H9 (cell line): Measurements from ENCODE around the gene MSRB1. TPM values are rescaled to one million over a fixed set of nuclear protein-coding genes. Genes with fewer than 3 reads are reported as not detected.

Experiments used
- DNase-seq: peaks from one replicate; pipeline ENCODE4 v3.0.0-alpha.2; 2017
- H2AFZ ChIP-seq: one replicate; pipeline ENCODE4 v1.6.1; 2013; ENCODE audit warnings: mild to moderate bottlenecking, low read length, control low read depth, moderate library complexity
- H2AK5ac ChIP-seq: 2 replicates; pipeline ENCODE4 v1.6.1; 2013; ENCODE audit warnings: low read length, control low read depth, mixed read lengths; ENCODE audit not compliant: insufficient read length
- H2BK120ac ChIP-seq: one replicate; pipeline ENCODE4 v1.6.1; 2013; ENCODE audit warnings: low read depth, mild to moderate bottlenecking, low read length, control low read depth, inconsistent platforms; ENCODE audit not compliant: poor library complexity, severe bottlenecking
- H2BK12ac ChIP-seq: 2 replicates; pipeline ENCODE4 v1.6.1; 2013; ENCODE audit warnings: low read length, control low read depth, mixed read lengths, low read depth; ENCODE audit not compliant: insufficient read length
- H2BK15ac ChIP-seq: 2 replicates; pipeline ENCODE4 v1.6.1; 2013; ENCODE audit warnings: low read depth, low read length, control low read depth
- H2BK20ac ChIP-seq: one replicate; pipeline ENCODE4 v1.6.1; 2013; ENCODE audit warnings: low read depth, mild to moderate bottlenecking, low read length, control low read depth, inconsistent platforms; ENCODE audit not compliant: poor library complexity, severe bottlenecking
- H2BK5ac ChIP-seq: 2 replicates; pipeline ENCODE4 v1.6.1; 2013; ENCODE audit warnings: low read length, control low read depth, mixed read lengths; ENCODE audit not compliant: insufficient read length
- H3K14ac ChIP-seq: 2 replicates; pipeline ENCODE4 v1.6.1; 2013; ENCODE audit warnings: low read length, control low read depth; ENCODE audit not compliant: insufficient read depth
- H3K18ac ChIP-seq: 2 replicates; pipeline ENCODE4 v1.6.1; 2013; ENCODE audit warnings: low read depth, mild to moderate bottlenecking, mixed read lengths, low read length, control low read depth; ENCODE audit not compliant: insufficient read length
- H3K23ac ChIP-seq: 2 replicates; pipeline ENCODE4 v1.6.1; 2013; ENCODE audit warnings: low read length, control low read depth, mixed read lengths, low read depth; ENCODE audit not compliant: insufficient read length
- H3K23me2 ChIP-seq: 2 replicates; pipeline ENCODE4 v1.6.1; 2013; ENCODE audit warnings: low read depth, mild to moderate bottlenecking, mixed read lengths, low read length, control low read depth; ENCODE audit not compliant: insufficient read length, poor library complexity, severe bottlenecking
- H3K27ac ChIP-seq: 2 replicates; pipeline ENCODE4 v1.5.1; 2013; ENCODE audit warnings: low read length, control low read depth, mixed read lengths, low read depth; ENCODE audit not compliant: insufficient read length
- H3K27me3 ChIP-seq: 2 replicates; pipeline ENCODE4 v1.6.1; 2013; ENCODE audit warnings: low read length, control low read depth, inconsistent platforms; ENCODE audit not compliant: insufficient read depth
- H3K4ac ChIP-seq: 2 replicates; pipeline ENCODE4 v1.6.1; 2013; ENCODE audit warnings: low read depth, mild to moderate bottlenecking, control low read depth, inconsistent platforms, low read length, moderate library complexity
- H3K4me1 ChIP-seq: 2 replicates; pipeline ENCODE4 v1.6.1; 2013; ENCODE audit warnings: low read length, control low read depth, inconsistent platforms; ENCODE audit not compliant: insufficient read depth
- H3K4me2 ChIP-seq: 2 replicates; pipeline ENCODE4 v1.6.1; 2013; ENCODE audit warnings: low read length, control low read depth, mixed read lengths; ENCODE audit not compliant: insufficient read length, insufficient read depth
- H3K56ac ChIP-seq: 2 replicates; pipeline ENCODE4 v1.6.1; 2013; ENCODE audit warnings: low read depth, mild to moderate bottlenecking, mixed read lengths, low read length, control low read depth; ENCODE audit not compliant: insufficient read length
- H3K79me1 ChIP-seq: 2 replicates; pipeline ENCODE4 v1.6.1; 2013; ENCODE audit warnings: low read depth, mild to moderate bottlenecking, moderate library complexity, low read length, control low read depth, inconsistent platforms; ENCODE audit not compliant: insufficient read depth, poor library complexity, severe bottlenecking
- H3K79me2 ChIP-seq: 2 replicates; pipeline ENCODE4 v1.6.1; 2013; ENCODE audit warnings: low read length, control low read depth, inconsistent platforms; ENCODE audit not compliant: insufficient read depth
- H3K9ac ChIP-seq: 2 replicates; pipeline ENCODE4 v1.6.1; 2013; ENCODE audit warnings: low read length, control low read depth, mixed read lengths; ENCODE audit not compliant: insufficient read length; ENCODE audit errors: extremely low read depth
- H3K9me3 ChIP-seq: one replicate; pipeline ENCODE4 v1.6.1; 2013; ENCODE audit warnings: low read depth, low read length, inconsistent platforms; ENCODE audit not compliant: control insufficient read depth
- H3T11ph ChIP-seq: one replicate; pipeline ENCODE4 v1.6.1; 2013; ENCODE audit warnings: mild to moderate bottlenecking, low read length, control low read depth, inconsistent platforms
- H4K20me1 ChIP-seq: one replicate; pipeline ENCODE4 v1.6.1; 2013; ENCODE audit not compliant: control insufficient read depth, insufficient read length, insufficient read depth
- H4K5ac ChIP-seq: 2 replicates; pipeline ENCODE4 v1.6.1; 2013; ENCODE audit warnings: low read depth, mild to moderate bottlenecking, mixed read lengths, low read length, control low read depth; ENCODE audit not compliant: insufficient read length
- H4K8ac ChIP-seq: replicated peaks from 2 replicates; pipeline ENCODE4 v1.6.1; 2013; ENCODE audit warnings: low read length, control low read depth, mixed read lengths, low read depth; ENCODE audit not compliant: insufficient read length
- H4K91ac ChIP-seq: 2 replicates; pipeline ENCODE4 v1.6.1; 2013; ENCODE audit warnings: low read depth, mild to moderate bottlenecking, moderate library complexity, mixed read lengths, low read length, control low read depth; ENCODE audit not compliant: insufficient read length
- H3K27ac Mint-ChIP-seq, 3 experiments: 2 replicates in 2 of 3; 3 replicates in 1 of 3; pipeline ENCODE4 v1.8.0; 2020 to 2021; ENCODE audit warnings: mixed read lengths in 3 of 3, mild to moderate bottlenecking in 1 of 3, moderate library complexity in 1 of 3
- H3K27me3 Mint-ChIP-seq: 2 replicates; pipeline ENCODE4 v1.8.0; 2021; ENCODE audit warnings: low read depth, mild to moderate bottlenecking, moderate library complexity, mixed read lengths
- H3K36me3 Mint-ChIP-seq, 3 experiments: 2 replicates in 2 of 3; 3 replicates in 1 of 3; pipeline ENCODE4 v1.8.0; 2020 to 2021; ENCODE audit warnings: low read depth in 3 of 3, mixed read lengths in 3 of 3; ENCODE audit not compliant: insufficient read depth in 1 of 3
- H3K4me1 Mint-ChIP-seq, 2 experiments: 2 replicates each; pipeline ENCODE4 v1.8.0; 2020; ENCODE audit warnings: mixed read lengths in 2 of 2
- H3K4me3 Mint-ChIP-seq, 2 experiments: 2 replicates in 1 of 2; 3 replicates in 1 of 2; pipeline ENCODE4 v1.8.0; 2020 to 2021; ENCODE audit warnings: mild to moderate bottlenecking in 2 of 2, mixed read lengths in 2 of 2, moderate library complexity in 1 of 2
- H3K9me3 Mint-ChIP-seq, 2 experiments: 2 replicates in 1 of 2; 3 replicates in 1 of 2; pipeline ENCODE4 v1.8.0; 2020; ENCODE audit warnings: mild to moderate bottlenecking in 2 of 2, mixed read lengths in 2 of 2, moderate library complexity in 1 of 2
- WGBS: extraction: QIAGEN DNeasy Blood & Tissue Kit; methylation state at CpG from one replicate; pipeline ENCODE4 v1.1.7; 2013; ENCODE audit warnings: missing lambda C conversion rate, low lambda C conversion rate, mixed read lengths; ENCODE audit not compliant: insufficient read length; ENCODE audit errors: extremely low coverage; 5-methylcytosine and 5-hydroxymethylcytosine counted together
- total RNA-seq: library from RNA; stranded (reverse); gene quantifications from 2 replicates; pipeline ENCODE4 v1.2.1, GENCODE V29; 2021
- TF ChIP-seq, protein P1 (sequence below): fragments of 200-600 bp; sonication (generic); conservative IDR thresholded peaks from 3 replicates; pipeline ENCODE4 v1.8.0; 2021; ENCODE audit warnings: antibody characterized with exemption, mild to moderate bottlenecking

Gene MSRB1
- total RNA-seq, 1 experiment from 2014 or later: 25.7 TPM

DNA sequence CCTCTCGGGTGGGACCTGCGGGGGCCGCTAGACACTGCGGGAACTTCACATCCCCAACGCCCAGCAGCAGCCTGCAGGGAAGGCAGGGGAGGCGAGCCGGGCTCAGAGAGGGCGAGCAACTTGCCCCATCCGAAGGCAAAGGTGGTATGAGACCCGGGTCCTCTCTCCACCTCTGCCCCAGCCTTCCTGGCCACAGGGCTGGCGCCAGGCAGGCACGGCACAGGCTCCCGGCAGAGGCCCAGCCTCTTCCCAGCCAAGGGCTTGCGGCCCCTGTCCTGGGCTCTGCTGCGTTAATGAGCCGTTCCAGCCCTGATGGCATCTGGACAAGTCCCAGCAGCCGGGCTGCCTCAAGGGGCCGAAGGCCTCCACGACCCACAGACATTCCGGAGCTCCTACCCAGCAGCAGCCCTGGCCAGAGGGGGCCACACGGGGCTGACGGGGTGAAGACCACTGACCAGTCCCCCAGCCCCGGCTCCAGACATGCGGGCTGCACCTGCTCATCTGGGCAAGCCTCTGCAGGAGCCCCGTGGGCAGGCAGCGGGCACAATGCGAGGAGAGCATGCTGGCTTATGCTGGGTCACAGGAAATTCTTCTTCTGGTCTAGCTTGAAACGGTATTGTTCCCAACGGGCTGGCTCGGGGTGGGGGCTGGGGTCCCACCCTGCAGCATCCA lies 23.5 kb downstream of the MSRB1 start:
- no peak overlapping the region for H2AFZ ChIP-seq
- no peaks in the 10 kb centered on the region; the same call in 1 of the 2 replicates for H3K4me1 ChIP-seq
- H4K8ac ChIP-seq: no peak overlapping the region
- Mint-ChIP-seq H3K4me1 (peaks cover 14 to 60% of the 10 kb centered on the region in 2 experiments), H3K27me3 (peaks cover 94% of the 10 kb centered on the region), H3K27ac (no peak overlapping the region), H3K4me3 (no peak overlapping the region), H3K9me3 (peaks cover 2% of the 10 kb centered on the region in 2 experiments; a peak in 3 of 5 replicates), H3K36me3 (peaks cover 0 to 2% (median 0%) of the 10 kb centered on the region in 3 experiments; a peak in 1 of 7 replicates)
- no peak overlapping the region for H2BK20ac ChIP-seq
- no CpG with 5 or more reads among the region's 30 CpGs for WGBS
- H4K91ac ChIP-seq: no peak overlapping the region
- H3K27ac ChIP-seq: no peak overlapping the region
- H3K4me2 ChIP-seq: no peak overlapping the region
- H2BK12ac ChIP-seq: no peak overlapping the region
- H3K14ac ChIP-seq: no peak overlapping the region
- H2BK15ac ChIP-seq: no peak overlapping the region
- no peak overlapping the region for H3K23ac ChIP-seq
- DNase-seq: no peak
- H3K9me3 ChIP-seq: no peaks in the 10 kb centered on the region
- no peak overlapping the region for H3K56ac ChIP-seq
- no peak overlapping the region for H2BK120ac ChIP-seq
- no peak overlapping the region for H3K9ac ChIP-seq
- H4K20me1 ChIP-seq: no peaks in the 10 kb centered on the region
- H2BK5ac ChIP-seq: no peak overlapping the region
- no peak overlapping the region for H3K4ac ChIP-seq
- H4K5ac ChIP-seq: no peak overlapping the region
- H3K27me3 ChIP-seq: peaks cover 43% of the 10 kb centered on the region
- TF ChIP-seq, protein P1, sequence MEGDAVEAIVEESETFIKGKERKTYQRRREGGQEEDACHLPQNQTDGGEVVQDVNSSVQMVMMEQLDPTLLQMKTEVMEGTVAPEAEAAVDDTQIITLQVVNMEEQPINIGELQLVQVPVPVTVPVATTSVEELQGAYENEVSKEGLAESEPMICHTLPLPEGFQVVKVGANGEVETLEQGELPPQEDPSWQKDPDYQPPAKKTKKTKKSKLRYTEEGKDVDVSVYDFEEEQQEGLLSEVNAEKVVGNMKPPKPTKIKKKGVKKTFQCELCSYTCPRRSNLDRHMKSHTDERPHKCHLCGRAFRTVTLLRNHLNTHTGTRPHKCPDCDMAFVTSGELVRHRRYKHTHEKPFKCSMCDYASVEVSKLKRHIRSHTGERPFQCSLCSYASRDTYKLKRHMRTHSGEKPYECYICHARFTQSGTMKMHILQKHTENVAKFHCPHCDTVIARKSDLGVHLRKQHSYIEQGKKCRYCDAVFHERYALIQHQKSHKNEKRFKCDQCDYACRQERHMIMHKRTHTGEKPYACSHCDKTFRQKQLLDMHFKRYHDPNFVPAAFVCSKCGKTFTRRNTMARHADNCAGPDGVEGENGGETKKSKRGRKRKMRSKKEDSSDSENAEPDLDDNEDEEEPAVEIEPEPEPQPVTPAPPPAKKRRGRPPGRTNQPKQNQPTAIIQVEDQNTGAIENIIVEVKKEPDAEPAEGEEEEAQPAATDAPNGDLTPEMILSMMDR: no peak
- H3K79me1 ChIP-seq: no peaks in the 10 kb centered on the region
- H3K18ac ChIP-seq: no peak overlapping the region
- H3T11ph ChIP-seq: no peak overlapping the region
- no peaks in the 10 kb centered on the region for H3K79me2 ChIP-seq
- H3K23me2 ChIP-seq: peaks cover 4% of the 10 kb centered on the region
- no peak overlapping the region for H2AK5ac ChIP-seq
